Breast epithelium (tissue), 4 donors: ENCODE measurements around the gene CADM2. TPM values are rescaled to one million over a fixed set of nuclear protein-coding genes. Genes with fewer than 3 reads are reported as not detected.

ENCODE experiments used
- DNase-seq, 2 donors: peaks; one replicate each; pipeline ENCODE4 v3.0.0-alpha.2; 2019; ENCODE audit warnings: low spot score in 2 of 2
- H3K27ac ChIP-seq, 2 donors: fragments of 200-600 bp; sonication (generic) in 1 of 2; one replicate each; pipeline ENCODE4 v1.5.1; 2016 to 2019; ENCODE audit warnings: mild to moderate bottlenecking in 1 of 2
- H3K27me3 ChIP-seq, 2 donors: fragments of 200-600 bp; sonication (generic) in 1 of 2; one replicate each; pipeline versions ENCODE4 v1.5.1 to v1.6.0; 2017 to 2019; ENCODE audit warnings: control low read depth in 1 of 2, mild to moderate bottlenecking in 1 of 2
- H3K36me3 ChIP-seq: fragments of 200-600 bp; one replicate; pipeline ENCODE4 v1.5.1; 2019
- H3K4me1 ChIP-seq, 2 donors: fragments of 200-600 bp; sonication (generic); one replicate each; pipeline ENCODE4 v1.5.1; 2016 to 2019; ENCODE audit warnings: control low read depth in 1 of 2
- H3K4me3 ChIP-seq, 3 donors: fragments of 200-600 bp; sonication (generic); 1 replicate in 2 of 3; 2 replicates in 1 of 3; pipeline ENCODE4 v1.5.1; 2016 to 2019; ENCODE audit warnings: mild to moderate bottlenecking in 3 of 3, moderate library complexity in 2 of 3
- H3K9me3 ChIP-seq, 2 donors: fragments of 200-600 bp; sonication (generic) in 1 of 2; one replicate each; pipeline ENCODE4 v1.5.1; 2016 to 2019; ENCODE audit warnings: control low read depth in 1 of 2
- CTCF ChIP-seq, 3 donors: fragments of 450-650 bp; IDR thresholded peaks; one replicate each; pipeline ENCODE4 v1.5.1; 2016 to 2017; ENCODE audit warnings: antibody characterized with exemption in 3 of 3, mild to moderate bottlenecking in 3 of 3, moderate library complexity in 3 of 3
- POLR2A ChIP-seq: fragments of 450-650 bp; IDR thresholded peaks from one replicate; pipeline ENCODE4 v1.6.1; 2016; ENCODE audit warnings: antibody characterized with exemption, mild to moderate bottlenecking, moderate library complexity
- POLR2AphosphoS5 ChIP-seq, 3 donors: sonication (generic); formaldehyde crosslinking; IDR thresholded peaks; one replicate each; pipeline ENCODE4 v1.6.1; 2017; ENCODE audit warnings: antibody characterized with exemption in 3 of 3
- intact Hi-C: fragments of 100-400 bp; cut with DNase I; formaldehyde crosslinking; loops from one replicate; pipeline ENCODE4 v1.15.1; 2023; ENCODE audit warnings: low total_unique reads
- total RNA-seq, 3 donors: library from RNA; depleted of rRNA; stranded (reverse); fragments of >200 nt; gene quantifications; one replicate each; pipeline ENCODE4 v1.1.0, GENCODE V29; 2016

The CADM2 gene
- total RNA-seq, 3 donors from 2014 or later = 2.3 to 7.4 (median 6.9) TPM

- no peak overlapping the region for H3K4me3 ChIP-seq
- no peaks in the 10 kb centered on the region for H3K9me3 ChIP-seq
- intact Hi-C loops = no loop called here
- no peak for DNase-seq
- TF ChIP-seq POLR2AphosphoS5 (IDR thresholded peaks at IDR 0.05) (no peak), POLR2A (no peak), CTCF (IDR thresholded peaks at IDR 0.05) (no peak)
- H3K27me3 ChIP-seq = no peaks in the 10 kb centered on the region
- H3K4me1 ChIP-seq = no peaks in the 10 kb centered on the region
- no peak overlapping the region for H3K27ac ChIP-seq
- no peaks in the 10 kb centered on the region for H3K36me3 ChIP-seq
Observed at GRCh38 chr3:85288257-85288656, 329.5 kb downstream of the CADM2 start.

GRCh38 chr3:85297291-85297690, 338.5 kb downstream of the CADM2 start:
- no peak for DNase-seq
- Histone ChIP-seq H3K27ac (no peak overlapping the region), H3K4me3 (no peak overlapping the region), H3K9me3 (no peaks in the 10 kb centered on the region), H3K4me1 (no peaks in the 10 kb centered on the region), H3K27me3 (no peaks in the 10 kb centered on the region), H3K36me3 (no peaks in the 10 kb centered on the region)
- no peak for TF ChIP-seq POLR2A
- intact Hi-C loops = no loop called here

GRCh38 chr3:85298032-85298431, 339.2 kb downstream of the CADM2 start:
- intact Hi-C loops = no loop called here
- TF ChIP-seq CTCF (IDR thresholded peaks at IDR 0.05) (no peak), POLR2A (no peak), POLR2AphosphoS5 (IDR thresholded peaks at IDR 0.05) (no peak)
- Histone ChIP-seq H3K9me3 (no peaks in the 10 kb centered on the region), H3K27ac (no peak overlapping the region), H3K27me3 (no peaks in the 10 kb centered on the region), H3K4me3 (no peak overlapping the region), H3K4me1 (no peaks in the 10 kb centered on the region), H3K36me3 (no peaks in the 10 kb centered on the region)
- no peak for DNase-seq

GRCh38 chr3:85303156-85303555, 344.4 kb downstream of the CADM2 start:
- no peak for TF ChIP-seq POLR2AphosphoS5 (IDR thresholded peaks at IDR 0.05)
- no peak for TF ChIP-seq CTCF (IDR thresholded peaks at IDR 0.05)
- TF ChIP-seq POLR2A = no peak
- H3K27me3 ChIP-seq = no peaks in the 10 kb centered on the region
- no peak for DNase-seq
- H3K9me3 ChIP-seq = no peaks in the 10 kb centered on the region
- no peak overlapping the region for H3K4me3 ChIP-seq
- H3K4me1 ChIP-seq = no peaks in the 10 kb centered on the region
- intact Hi-C loops = no loop called here
- H3K36me3 ChIP-seq = no peaks in the 10 kb centered on the region
- no peak overlapping the region for H3K27ac ChIP-seq

GRCh38 chr3:85304360-85304964, 345.7 kb downstream of the CADM2 start:
- Histone ChIP-seq H3K9me3 (no peaks in the 10 kb centered on the region), H3K27me3 (no peaks in the 10 kb centered on the region)

More at GRCh38 chr3:85304360-85304964, 345.7 kb downstream of the CADM2 start:
- DNase-seq = no peak
- TF ChIP-seq POLR2A (no peak), CTCF (IDR thresholded peaks at IDR 0.05) (no peak)
- no peaks in the 10 kb centered on the region for H3K4me1 ChIP-seq
- intact Hi-C loops = no loop called here
- H3K36me3 ChIP-seq = no peaks in the 10 kb centered on the region
- H3K4me3 ChIP-seq = no peak overlapping the region
- no peak overlapping the region for H3K27ac ChIP-seq
